ENCODE measurements around the gene NDUFB6.
"Not testable (repeated sequence)": the region's sequence is repeated elsewhere in the genome, so short reads cannot be mapped to it uniquely, and the experiment has no call there.

DNA sequence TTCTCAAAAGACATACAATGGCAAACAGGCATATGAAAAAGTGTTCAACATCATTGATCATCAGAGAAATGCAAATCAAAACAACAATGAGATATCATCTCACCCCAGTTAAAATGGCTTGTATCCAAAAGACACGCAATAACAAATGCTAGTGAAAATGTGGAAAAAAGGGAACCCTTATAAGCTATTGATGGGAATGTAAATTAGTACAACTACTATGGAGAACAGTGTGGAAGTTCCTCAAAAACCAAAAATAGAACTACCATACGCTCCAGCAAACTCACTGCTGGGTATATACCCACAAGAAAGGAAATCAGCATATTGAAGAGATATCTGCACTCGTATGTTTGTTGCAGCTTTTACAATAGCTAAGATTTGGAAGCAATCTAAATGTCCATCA is 26.1 kb upstream of the NDUFB6 start:
- TF ChIP-seq, protein P1, sequence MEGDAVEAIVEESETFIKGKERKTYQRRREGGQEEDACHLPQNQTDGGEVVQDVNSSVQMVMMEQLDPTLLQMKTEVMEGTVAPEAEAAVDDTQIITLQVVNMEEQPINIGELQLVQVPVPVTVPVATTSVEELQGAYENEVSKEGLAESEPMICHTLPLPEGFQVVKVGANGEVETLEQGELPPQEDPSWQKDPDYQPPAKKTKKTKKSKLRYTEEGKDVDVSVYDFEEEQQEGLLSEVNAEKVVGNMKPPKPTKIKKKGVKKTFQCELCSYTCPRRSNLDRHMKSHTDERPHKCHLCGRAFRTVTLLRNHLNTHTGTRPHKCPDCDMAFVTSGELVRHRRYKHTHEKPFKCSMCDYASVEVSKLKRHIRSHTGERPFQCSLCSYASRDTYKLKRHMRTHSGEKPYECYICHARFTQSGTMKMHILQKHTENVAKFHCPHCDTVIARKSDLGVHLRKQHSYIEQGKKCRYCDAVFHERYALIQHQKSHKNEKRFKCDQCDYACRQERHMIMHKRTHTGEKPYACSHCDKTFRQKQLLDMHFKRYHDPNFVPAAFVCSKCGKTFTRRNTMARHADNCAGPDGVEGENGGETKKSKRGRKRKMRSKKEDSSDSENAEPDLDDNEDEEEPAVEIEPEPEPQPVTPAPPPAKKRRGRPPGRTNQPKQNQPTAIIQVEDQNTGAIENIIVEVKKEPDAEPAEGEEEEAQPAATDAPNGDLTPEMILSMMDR (IDR thresholded peaks at IDR 0.05) = not testable (repeated sequence)
- not testable (repeated sequence) for TF ChIP-seq POLR2A (IDR thresholded peaks at IDR 0.05)

Measured in Peyer's patch (tissue), 4 donors.